Measurements from ENCODE around the gene PRR36. TPM values are rescaled to one million over a fixed set of nuclear protein-coding genes. Genes with fewer than 3 reads are reported as not detected.
"Not testable (repeated sequence)": the region's sequence is repeated elsewhere in the genome, so short reads cannot be mapped to it uniquely, and the experiment has no call there.

PRR36 gene
- total RNA-seq, 4 donors from 2014 or later = 0.72 to 0.93 (median 0.83) TPM

DNA sequence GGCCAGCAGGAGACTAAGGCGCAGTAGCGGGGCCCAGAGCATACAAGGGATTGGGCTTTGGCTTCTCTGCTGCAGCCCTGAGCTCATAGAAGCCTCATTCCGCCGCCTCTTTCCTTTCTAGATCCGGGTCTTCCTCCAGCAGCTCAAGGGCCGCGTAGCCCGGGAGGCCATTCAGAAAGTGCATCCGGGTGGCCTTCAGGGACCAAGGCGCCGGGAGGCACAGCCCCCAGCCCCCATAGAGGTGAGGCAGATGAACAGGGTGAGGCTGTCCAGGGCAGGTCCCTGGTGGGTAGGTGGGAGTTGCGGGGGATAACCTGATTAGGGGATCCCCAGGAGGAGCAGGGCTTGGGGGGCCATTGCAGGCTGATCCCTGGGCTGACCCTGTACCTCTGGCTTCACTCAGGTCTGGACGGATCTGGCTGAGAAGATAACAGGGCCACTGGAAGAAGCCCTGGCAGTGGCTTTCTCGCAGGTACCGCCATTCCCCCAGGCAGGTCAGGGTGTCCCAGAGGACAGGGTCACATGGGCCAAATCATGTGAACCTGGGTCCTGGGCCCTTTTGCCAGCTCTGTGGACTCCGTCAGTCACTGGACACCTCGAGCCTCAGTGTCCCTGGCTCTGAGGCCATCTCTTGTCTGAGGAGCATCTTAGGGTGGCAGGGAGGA lies 47.2 kb upstream of the PRR36 start:
- intact Hi-C loops (cut with DNase I; ENCODE audit: low total_unique reads) = no loop called here
- WGBS, 2 donors = 43 to 47% methylated on average over 17 of the region's 17 CpGs
- no peak for TF ChIP-seq POLR2A (IDR thresholded peaks at IDR 0.05)
- TF ChIP-seq, protein P1, sequence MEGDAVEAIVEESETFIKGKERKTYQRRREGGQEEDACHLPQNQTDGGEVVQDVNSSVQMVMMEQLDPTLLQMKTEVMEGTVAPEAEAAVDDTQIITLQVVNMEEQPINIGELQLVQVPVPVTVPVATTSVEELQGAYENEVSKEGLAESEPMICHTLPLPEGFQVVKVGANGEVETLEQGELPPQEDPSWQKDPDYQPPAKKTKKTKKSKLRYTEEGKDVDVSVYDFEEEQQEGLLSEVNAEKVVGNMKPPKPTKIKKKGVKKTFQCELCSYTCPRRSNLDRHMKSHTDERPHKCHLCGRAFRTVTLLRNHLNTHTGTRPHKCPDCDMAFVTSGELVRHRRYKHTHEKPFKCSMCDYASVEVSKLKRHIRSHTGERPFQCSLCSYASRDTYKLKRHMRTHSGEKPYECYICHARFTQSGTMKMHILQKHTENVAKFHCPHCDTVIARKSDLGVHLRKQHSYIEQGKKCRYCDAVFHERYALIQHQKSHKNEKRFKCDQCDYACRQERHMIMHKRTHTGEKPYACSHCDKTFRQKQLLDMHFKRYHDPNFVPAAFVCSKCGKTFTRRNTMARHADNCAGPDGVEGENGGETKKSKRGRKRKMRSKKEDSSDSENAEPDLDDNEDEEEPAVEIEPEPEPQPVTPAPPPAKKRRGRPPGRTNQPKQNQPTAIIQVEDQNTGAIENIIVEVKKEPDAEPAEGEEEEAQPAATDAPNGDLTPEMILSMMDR (IDR thresholded peaks at IDR 0.05) = no peak
- H3K4me3 ChIP-seq (ENCODE audit: low read depth, poor library complexity, severe bottlenecking) = no peak overlapping the region
- no peak for DNase-seq (ENCODE audit: low spot score in 2 of 2)

DNA sequence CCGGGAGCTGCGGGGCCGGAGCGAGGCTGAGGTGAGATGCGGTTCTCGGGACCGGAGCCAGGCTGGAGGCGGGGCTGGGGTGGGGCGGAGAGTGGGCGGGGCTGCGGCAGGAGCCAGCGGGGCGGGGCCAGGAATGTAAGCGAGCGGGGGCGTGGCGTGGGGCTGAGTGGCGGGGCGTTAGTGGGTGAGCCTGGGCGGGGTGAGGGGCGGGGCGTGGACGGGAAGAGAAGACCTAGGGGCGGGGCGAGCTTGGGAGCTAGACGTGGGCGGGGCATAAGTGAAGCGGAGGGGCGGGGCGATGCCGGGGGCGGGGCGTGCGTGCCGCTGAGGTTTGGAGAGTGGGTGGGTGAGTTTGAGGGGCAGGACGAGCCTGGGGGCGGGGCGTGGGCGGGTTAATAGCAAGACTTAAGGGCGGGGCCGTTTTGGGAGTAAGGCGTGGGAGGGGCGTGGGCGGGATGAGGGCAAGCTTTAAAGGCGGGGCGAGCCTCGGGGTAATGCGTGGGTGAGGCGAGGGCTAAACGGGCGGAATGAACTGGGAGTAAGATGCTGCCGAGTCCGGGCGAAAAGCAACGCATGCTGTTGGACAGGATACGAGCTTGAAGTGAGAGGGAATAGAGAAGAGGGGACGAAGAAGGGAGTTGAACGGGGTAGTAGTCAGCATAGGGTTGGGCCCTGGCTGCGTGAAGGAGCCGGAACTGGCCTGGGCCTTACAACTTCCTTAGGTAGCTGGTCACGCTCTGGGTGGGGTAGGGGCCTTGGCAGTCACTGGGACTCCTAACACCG lies 46.5 kb upstream of the PRR36 start:
- DNase-seq (ENCODE audit: low spot score in 2 of 2) = peak; percentile 99 to 100
- TF ChIP-seq POLR2A (IDR thresholded peaks at IDR 0.05) = no peak
- TF ChIP-seq, protein P1 (IDR thresholded peaks at IDR 0.05) = no peak
- peak overlapping the region; percentile 54 for H3K4me3 ChIP-seq (ENCODE audit: low read depth, poor library complexity, severe bottlenecking)
- 2% methylated on average over 33 to 54 of the region's 62 CpGs for WGBS, 2 donors
- intact Hi-C loops (cut with DNase I; ENCODE audit: low total_unique reads) = no loop called here

GRCh38 chr19:7919610-7920518 lies 45.7 kb upstream of the PRR36 start, which contains the start of gene SNAPC2:
Gene SNAPC2 (plus strand): TSS chr19:7920338. CDS start chr19:7920367, 29 bp downstream.
- TF ChIP-seq, protein P1 (IDR thresholded peaks at IDR 0.05) = no peak
- TF ChIP-seq POLR2A (IDR thresholded peaks at IDR 0.05) = no peak
- 6 to 26% methylated on average over 18 to 60 of the region's 62 CpGs for WGBS, 2 donors
- intact Hi-C loops (cut with DNase I; ENCODE audit: low total_unique reads) = no loop called here
- DNase-seq (ENCODE audit: low spot score in 2 of 2) = peak; percentile 96 to 99
- H3K4me3 ChIP-seq (ENCODE audit: low read depth, poor library complexity, severe bottlenecking) = peak within 1 kb of the TSS; percentile 54

GRCh38 chr19:7918615-7919421 lies 44.6 kb upstream of the PRR36 start:
- WGBS, 2 donors = 54 to 58% methylated on average over 41 to 42 of the region's 42 CpGs
- H3K4me3 ChIP-seq (ENCODE audit: low read depth, poor library complexity, severe bottlenecking) = no peak overlapping the region
- intact Hi-C loops (cut with DNase I; ENCODE audit: low total_unique reads) = no loop called here
- TF ChIP-seq POLR2A (IDR thresholded peaks at IDR 0.05) = no peak
- TF ChIP-seq, protein P1 (IDR thresholded peaks at IDR 0.05) = no peak
- no peak for DNase-seq (ENCODE audit: low spot score in 2 of 2)

- 33 to 37% methylated on average over 29 of the region's 29 CpGs for WGBS, 2 donors
- DNase-seq (ENCODE audit: low spot score in 2 of 2); H3K4me3 ChIP-seq (ENCODE audit: low read depth, poor library complexity, severe bottlenecking); intact Hi-C loops (cut with DNase I; ENCODE audit: low total_unique reads): not testable (repeated sequence)
These were observed 43.9 kb upstream of the PRR36 start for GRCh38 chr19:7918062-7918614.
